ENCODE measurements around the gene TAB2. TPM values are rescaled to one million over a fixed set of nuclear protein-coding genes. Genes with fewer than 3 reads are reported as not detected.

Gene TAB2
- total RNA-seq, 4 donors from 2014 or later = 59.2 to 121 (median 83.8) TPM

DNA sequence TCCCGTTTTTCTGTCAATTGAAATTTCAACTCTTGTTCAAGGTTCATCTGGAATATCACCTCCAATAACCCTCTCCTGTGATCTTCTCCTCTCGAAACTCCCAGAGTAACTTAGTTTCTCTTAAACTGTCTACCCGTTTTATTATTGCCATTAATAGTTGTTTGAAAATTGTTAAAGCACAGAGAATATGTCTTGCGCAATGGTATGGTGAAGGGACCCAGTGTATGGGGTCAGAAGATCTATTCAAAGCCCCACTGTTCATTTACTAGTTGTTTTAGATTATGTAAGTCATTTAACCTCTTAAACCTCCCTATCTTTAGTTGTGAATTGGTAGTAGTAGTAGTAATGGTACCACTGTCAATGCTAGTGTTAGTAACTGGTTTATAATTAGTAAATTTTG is 6.2 kb upstream of the TAB2 start:
- TF ChIP-seq, protein P1, sequence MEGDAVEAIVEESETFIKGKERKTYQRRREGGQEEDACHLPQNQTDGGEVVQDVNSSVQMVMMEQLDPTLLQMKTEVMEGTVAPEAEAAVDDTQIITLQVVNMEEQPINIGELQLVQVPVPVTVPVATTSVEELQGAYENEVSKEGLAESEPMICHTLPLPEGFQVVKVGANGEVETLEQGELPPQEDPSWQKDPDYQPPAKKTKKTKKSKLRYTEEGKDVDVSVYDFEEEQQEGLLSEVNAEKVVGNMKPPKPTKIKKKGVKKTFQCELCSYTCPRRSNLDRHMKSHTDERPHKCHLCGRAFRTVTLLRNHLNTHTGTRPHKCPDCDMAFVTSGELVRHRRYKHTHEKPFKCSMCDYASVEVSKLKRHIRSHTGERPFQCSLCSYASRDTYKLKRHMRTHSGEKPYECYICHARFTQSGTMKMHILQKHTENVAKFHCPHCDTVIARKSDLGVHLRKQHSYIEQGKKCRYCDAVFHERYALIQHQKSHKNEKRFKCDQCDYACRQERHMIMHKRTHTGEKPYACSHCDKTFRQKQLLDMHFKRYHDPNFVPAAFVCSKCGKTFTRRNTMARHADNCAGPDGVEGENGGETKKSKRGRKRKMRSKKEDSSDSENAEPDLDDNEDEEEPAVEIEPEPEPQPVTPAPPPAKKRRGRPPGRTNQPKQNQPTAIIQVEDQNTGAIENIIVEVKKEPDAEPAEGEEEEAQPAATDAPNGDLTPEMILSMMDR (IDR thresholded peaks at IDR 0.05; ENCODE audit: low read depth) = no peak

DNA sequence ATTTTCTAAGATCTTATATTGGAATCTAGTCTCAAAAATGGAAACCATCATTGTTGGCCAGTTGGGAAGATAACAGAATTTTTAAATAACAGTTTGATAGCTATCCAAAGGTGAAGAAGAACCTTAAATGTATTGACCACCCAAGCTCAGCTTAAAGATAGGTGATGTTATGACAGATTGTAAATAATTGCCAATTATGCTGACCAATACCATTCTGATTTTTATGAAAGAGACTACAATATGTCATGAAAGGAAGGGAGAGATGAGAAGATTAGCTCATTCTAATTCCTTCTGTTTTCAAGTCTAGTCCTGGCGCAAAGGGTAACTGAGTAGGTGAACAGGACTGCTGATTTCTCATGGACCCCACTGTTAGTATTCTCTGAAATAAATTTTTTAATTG is 5.7 kb upstream of the TAB2 start:
- TF ChIP-seq, protein P1 (IDR thresholded peaks at IDR 0.05; ENCODE audit: low read depth) = no peak

DNA sequence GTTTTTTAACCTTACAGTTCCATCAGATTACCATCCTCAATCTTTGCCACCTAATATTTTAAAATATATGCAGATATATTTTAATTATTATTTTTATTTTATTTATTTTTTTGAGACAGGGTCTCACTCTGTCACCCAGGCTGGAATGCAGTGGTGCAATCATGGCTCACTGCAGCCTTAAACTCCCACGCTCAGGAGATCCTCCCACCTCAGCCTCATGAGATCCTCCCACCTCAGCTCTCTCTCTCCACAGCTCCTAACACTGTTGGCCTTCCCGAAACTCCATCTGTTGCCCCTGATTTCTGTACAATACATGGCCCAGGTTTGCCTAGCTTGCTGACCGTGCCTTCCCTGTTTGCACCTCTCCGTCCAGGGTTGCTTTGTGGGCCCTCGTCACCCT is 4.4 kb upstream of the TAB2 start:
- TF ChIP-seq, protein P1 (IDR thresholded peaks at IDR 0.05; ENCODE audit: low read depth) = no peak

DNA sequence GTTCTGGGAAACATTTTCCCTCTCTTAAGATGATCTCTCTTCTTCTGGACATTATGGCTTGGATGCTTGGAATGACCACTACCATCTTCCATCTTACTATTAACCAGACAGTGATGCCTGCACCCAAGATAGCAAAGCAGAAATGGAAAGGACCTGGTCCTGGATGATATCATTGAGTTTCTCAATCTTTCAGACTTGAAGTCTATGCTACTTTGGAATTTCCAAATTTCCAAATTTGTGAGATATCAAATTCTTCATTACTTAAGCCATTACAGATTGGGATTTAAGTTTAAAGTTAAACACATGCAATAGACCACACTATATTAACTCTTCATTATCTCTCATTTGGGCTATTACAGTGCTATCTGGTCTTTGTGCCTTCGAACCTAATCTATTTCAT is 3.7 kb upstream of the TAB2 start:
- TF ChIP-seq, protein P1 (IDR thresholded peaks at IDR 0.05; ENCODE audit: low read depth) = no peak

DNA sequence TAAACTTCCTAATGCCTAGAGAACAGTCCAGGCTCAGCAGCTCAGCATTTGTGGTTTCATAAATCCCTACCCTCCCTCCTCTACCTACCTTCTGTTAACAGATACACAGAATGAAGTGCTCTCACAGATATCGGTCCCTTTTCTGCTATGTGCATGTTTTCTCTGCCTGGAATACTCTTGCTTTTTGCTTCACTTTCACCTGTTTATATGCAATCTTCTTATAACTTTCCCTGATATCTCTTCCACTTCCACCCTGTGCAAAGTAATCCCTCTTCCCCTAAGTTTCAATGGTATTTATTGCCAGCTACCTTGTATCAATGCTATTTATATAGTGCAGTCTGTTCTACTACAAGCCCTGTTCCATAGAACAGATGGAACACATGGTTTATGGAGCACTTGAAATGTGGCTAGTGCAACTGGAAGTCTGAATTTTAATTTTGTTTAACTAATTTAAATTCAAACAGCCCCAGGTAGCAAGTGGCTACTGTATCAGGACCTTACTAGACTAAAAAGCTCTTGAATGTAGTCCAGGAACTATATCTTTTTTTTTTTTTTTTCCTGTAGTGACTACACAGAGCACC is 3.1 kb upstream of the TAB2 start:
- TF ChIP-seq, protein P1 (IDR thresholded peaks at IDR 0.05; ENCODE audit: low read depth) = no peak

DNA sequence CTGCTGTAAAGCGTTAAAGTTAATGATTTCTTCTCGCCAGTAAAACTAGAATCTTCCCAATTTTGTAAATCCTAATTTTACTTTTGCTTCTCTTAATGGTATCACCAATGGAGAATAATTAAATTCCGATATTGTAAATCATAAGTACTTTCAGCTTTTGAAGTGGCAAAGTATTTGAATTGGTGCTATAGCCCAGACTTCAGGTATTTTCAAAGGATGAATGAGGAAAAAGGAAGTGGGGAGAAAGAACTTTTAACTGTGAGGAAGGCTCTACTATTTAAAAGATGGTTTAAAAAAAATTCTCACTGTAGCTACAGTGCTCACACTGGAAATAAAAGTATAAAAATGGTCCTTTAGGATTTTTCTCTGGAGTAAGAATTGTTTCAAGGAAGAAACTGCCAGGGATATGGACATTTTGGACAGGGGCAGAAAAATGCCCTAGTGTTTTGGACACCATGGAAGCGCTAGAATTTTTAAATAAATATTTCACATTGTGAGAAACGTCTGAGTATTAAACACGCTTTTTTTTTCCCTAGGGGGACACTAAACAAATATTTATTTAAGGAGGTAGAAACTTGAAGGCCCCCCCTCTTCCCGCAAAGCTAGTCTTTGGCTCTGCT is 1.3 kb upstream of the TAB2 start:
- TF ChIP-seq, protein P1 (IDR thresholded peaks at IDR 0.05; ENCODE audit: low read depth) = no peak

DNA sequence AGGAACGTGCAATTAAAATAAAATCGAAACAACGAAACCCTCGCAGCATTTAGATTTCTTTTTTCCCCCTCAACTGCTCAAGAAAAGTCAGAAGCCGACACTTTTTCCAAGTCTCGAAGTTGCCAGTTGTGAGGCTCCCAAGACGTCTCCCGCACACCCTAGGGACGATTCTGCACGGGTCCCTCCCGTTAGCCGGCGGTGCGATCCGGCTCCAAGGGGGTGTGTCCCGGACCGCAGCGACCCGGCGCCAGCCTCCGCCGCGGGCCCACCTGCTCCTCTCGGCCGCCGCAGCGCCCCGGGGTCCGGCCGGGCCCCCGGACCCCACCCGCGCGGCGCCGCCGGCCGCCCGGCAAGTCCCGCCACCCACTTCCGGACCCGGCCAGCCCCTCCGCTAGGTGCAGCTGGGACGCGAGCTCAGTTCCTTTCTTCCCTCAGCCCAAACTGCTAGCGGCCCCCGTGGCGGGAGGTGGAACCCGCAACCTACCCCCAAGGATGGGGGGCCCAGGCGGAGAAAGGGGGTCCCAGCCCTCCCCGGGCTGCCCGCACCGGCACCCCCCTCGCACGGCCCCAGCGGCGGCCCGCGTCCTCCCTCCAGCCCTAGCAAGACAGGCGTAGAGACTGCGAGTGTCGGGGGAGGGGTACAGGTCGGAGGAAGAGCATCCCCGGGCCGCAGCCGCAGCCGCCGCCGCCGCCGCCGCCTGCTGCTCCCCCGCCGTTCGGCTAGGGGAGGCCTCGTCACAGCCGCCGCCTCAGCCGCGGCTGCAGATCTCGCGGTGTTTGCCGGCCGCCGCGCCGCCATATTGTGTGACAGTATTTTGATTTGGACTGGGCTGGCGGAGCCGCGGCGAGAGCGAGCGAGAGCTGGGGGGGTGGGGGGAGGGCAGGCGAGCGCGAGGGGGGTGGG is 520 bp upstream of the TAB2 start:
- TF ChIP-seq, protein P1 (IDR thresholded peaks at IDR 0.05; ENCODE audit: low read depth) = no peak
